SK-N-SH (cell line): ENCODE measurements around the gene ZNF804B. TPM values are rescaled to one million over a fixed set of nuclear protein-coding genes. Genes with fewer than 3 reads are reported as not detected.
"Not testable (repeated sequence)": the region's sequence is repeated elsewhere in the genome, so short reads cannot be mapped to it uniquely, and the experiment has no call there.

ENCODE experiments used
- CTCF ChIA-PET: fragments of 300-600, 350-600 bp; formaldehyde crosslinking; extraction: SDS; loops from one replicate; lab custom pipeline; 2021; lab: Yijun Ruan, JAX
- POLR2A ChIA-PET: fragments of 350-600 bp; sonication (Branson Sonifier 250); formaldehyde crosslinking; extraction: SDS; loops from one replicate; lab custom pipeline; 2020; ENCODE audit warnings: antibody characterized with exemption, inconsistent platforms; lab: Yijun Ruan, JAX
- DNase-seq: peaks from one replicate; pipeline ENCODE4 v3.0.0; 2012
- H2AFZ ChIP-seq: fragments of 200-600 bp; sonication (generic); 2 replicates; pipeline ENCODE4 v1.8.1; 2016; ENCODE audit warnings: antibody characterized with exemption, mild to moderate bottlenecking, low read depth
- H3F3A ChIP-seq: fragments of 200-600 bp; sonication (generic); replicated peaks from 2 replicates; pipeline ENCODE3; 2016; ENCODE audit warnings: antibody characterized with exemption, mild to moderate bottlenecking; ENCODE audit not compliant: insufficient read depth
- H3K27ac ChIP-seq, 2 experiments: fragments of 200-500 bp in 1 of 2; fragments of 200-600 bp in 1 of 2; sonication (Bioruptor generic) in 1 of 2; sonication (generic), shearing (Covaris generic) in 1 of 2; 2 replicates each; pipeline versions ENCODE4 v1.5.1 to v1.6.1; 2014 to 2016; ENCODE audit warnings: low read depth in 2 of 2, inconsistent platforms in 1 of 2, low read length in 1 of 2, mild to moderate bottlenecking in 1 of 2, mixed read lengths in 1 of 2
- H3K27me3 ChIP-seq: fragments of 200-600 bp; sonication (generic), shearing (Covaris generic); 2 replicates; pipeline ENCODE4 v1.6.1; 2016; ENCODE audit warnings: mixed run types; ENCODE audit not compliant: insufficient read depth
- H3K36me3 ChIP-seq, 2 experiments: fragments of 200-500 bp in 1 of 2; fragments of 200-600 bp in 1 of 2; sonication (Bioruptor generic) in 1 of 2; sonication (generic) in 1 of 2; replicated peaks in 1 of 2; 2 replicates each; pipeline versions ENCODE3 to v1.5.1; 2014 to 2016; ENCODE audit warnings: low read length in 1 of 2, mild to moderate bottlenecking in 1 of 2; ENCODE audit not compliant: insufficient read depth in 2 of 2, control insufficient read depth in 1 of 2
- H3K4me1 ChIP-seq, 2 experiments: fragments of 200-500 bp in 1 of 2; fragments of 200-600 bp in 1 of 2; sonication (Bioruptor generic) in 1 of 2; sonication (generic), shearing (Covaris generic) in 1 of 2; 2 replicates each; pipeline versions ENCODE4 v1.5.1 to v1.6.1; 2014 to 2016; ENCODE audit warnings: low read depth in 1 of 2, low read length in 1 of 2, mixed run types in 1 of 2; ENCODE audit not compliant: insufficient read depth in 2 of 2, control insufficient read depth in 1 of 2
- H3K4me2 ChIP-seq: fragments of 200-600 bp; sonication (generic), shearing (Covaris generic); 2 replicates; pipeline ENCODE4 v1.6.1; 2017; ENCODE audit warnings: mixed run types
- H3K4me3 ChIP-seq, 2 experiments: fragments of 200-500 bp in 1 of 2; fragments of 200-600 bp in 1 of 2; sonication (Bioruptor generic) in 1 of 2; sonication (generic), shearing (Covaris generic) in 1 of 2; 2 replicates each; pipeline versions ENCODE4 v1.5.1 to v1.8.1; 2014 to 2016; ENCODE audit warnings: low read depth in 2 of 2, inconsistent platforms in 1 of 2, low read length in 1 of 2, mild to moderate bottlenecking in 1 of 2, mixed read lengths in 1 of 2, moderate library complexity in 1 of 2
- H3K79me2 ChIP-seq: fragments of 200-600 bp; sonication (generic); 2 replicates; pipeline ENCODE4 v1.8.1; 2017; ENCODE audit warnings: mild to moderate bottlenecking; ENCODE audit not compliant: insufficient read depth
- H3K9ac ChIP-seq: fragments of 200-600 bp; sonication (generic); 2 replicates; pipeline ENCODE4 v1.6.1; 2017; ENCODE audit warnings: mixed run types
- H3K9me2 ChIP-seq: fragments of 200-600 bp; sonication (generic); 2 replicates; pipeline ENCODE4 v1.6.1; 2017; ENCODE audit warnings: mixed run types
- H3K9me3 ChIP-seq: fragments of 200-600 bp; sonication (generic); 2 replicates; pipeline ENCODE4 v1.6.1; 2017; ENCODE audit warnings: mixed run types, mild to moderate bottlenecking, moderate library complexity
- H4K20me1 ChIP-seq: fragments of 200-600 bp; sonication (generic); 2 replicates; pipeline ENCODE4 v1.6.1; 2017; ENCODE audit warnings: mild to moderate bottlenecking, mixed run types; ENCODE audit not compliant: insufficient read depth
- EP300 ChIP-seq, 2 experiments: IDR thresholded peaks; 2 replicates each; pipeline versions ENCODE4 v1.4.0 to v1.6.1; 2012; ENCODE audit warnings: borderline replicate concordance in 1 of 2, low read depth in 1 of 2, low read length in 1 of 2
- FOSL2 ChIP-seq: IDR thresholded peaks from 2 replicates; pipeline ENCODE4 v1.4.0; 2012; ENCODE audit warnings: low read depth, mild to moderate bottlenecking, moderate library complexity, borderline replicate concordance
- FOXJ3 ChIP-seq: sonication (generic); formaldehyde crosslinking; IDR thresholded peaks from 2 replicates; pipeline ENCODE4 v1.5.1; 2020; ENCODE audit warnings: mild to moderate bottlenecking, missing genetic modification reagents
- FOXM1 ChIP-seq: IDR thresholded peaks from 2 replicates; pipeline ENCODE4 v1.4.0; 2012; ENCODE audit warnings: low read depth, mild to moderate bottlenecking
- JUND ChIP-seq: IDR thresholded peaks from 2 replicates; pipeline ENCODE4 v1.4.0; 2012
- MEF2A ChIP-seq: IDR thresholded peaks from 2 replicates; pipeline ENCODE4 v1.4.0; 2012; ENCODE audit warnings: low read depth, borderline replicate concordance
- MXI1 ChIP-seq: IDR thresholded peaks from 2 replicates; pipeline ENCODE4 v1.6.1; 2012; ENCODE audit warnings: mild to moderate bottlenecking, low read depth, low read length, improper control_type of control experiment
- NFIC ChIP-seq: IDR thresholded peaks from 2 replicates; pipeline ENCODE4 v1.4.0; 2012; ENCODE audit warnings: borderline replicate concordance
- RCOR1 ChIP-seq: fragments of 150-350 bp; IDR thresholded peaks from 2 replicates; pipeline ENCODE4 v1.6.1; 2017; ENCODE audit warnings: antibody characterized with exemption, low read length
- RXRA ChIP-seq: IDR thresholded peaks from 2 replicates; pipeline ENCODE4 v1.4.0; 2012; ENCODE audit warnings: low read depth, mild to moderate bottlenecking, borderline replicate concordance
- SIN3A ChIP-seq: IDR thresholded peaks from 2 replicates; pipeline ENCODE4 v1.6.1; 2012; ENCODE audit warnings: low read depth, mild to moderate bottlenecking, low read length, moderate library complexity, borderline replicate concordance
- SMC3 ChIP-seq: IDR thresholded peaks from 2 replicates; pipeline ENCODE4 v1.6.1; 2012; ENCODE audit warnings: low read depth, low read length, improper control_type of control experiment
- TEAD4 ChIP-seq: IDR thresholded peaks from 2 replicates; pipeline ENCODE4 v1.4.0; 2012; ENCODE audit warnings: mild to moderate bottlenecking, borderline replicate concordance; ENCODE audit not compliant: insufficient read depth
- YY1 ChIP-seq: IDR thresholded peaks from 2 replicates; pipeline ENCODE4 v1.4.0; 2012; ENCODE audit warnings: low read depth, mild to moderate bottlenecking
- WGBS: methylation state at CpG from one replicate; pipeline ENCODE4 v1.1.6; 2017; ENCODE audit warnings: low lambda C conversion rate; 5-methylcytosine and 5-hydroxymethylcytosine counted together
- polyA plus RNA-seq, 3 experiments: library from polyadenylated mRNA; depleted of rRNA; stranded (reverse); fragments of >200 nt; gene quantifications; 2 replicates each; pipeline ENCODE4 v1.2.3, GENCODE V29; 2012
- TF ChIP-seq, protein P1 (sequence below): fragments of 200-600 bp; sonication (generic); IDR thresholded peaks from 2 replicates; pipeline ENCODE4 v1.6.1; 2017; ENCODE audit warnings: antibody characterized with exemption, mild to moderate bottlenecking, moderate library complexity
- TF ChIP-seq, protein P2 (sequence below): IDR thresholded peaks from 2 replicates; pipeline ENCODE4; 2012
- TF ChIP-seq, protein P3 (sequence below): IDR thresholded peaks from 2 replicates; pipeline ENCODE4 v1.4.0; 2012; ENCODE audit warnings: low read depth

The ZNF804B gene
- polyA plus RNA-seq, 1 of the 3 experiments (the other 2 are of a cell fraction) = not detected

DNA sequence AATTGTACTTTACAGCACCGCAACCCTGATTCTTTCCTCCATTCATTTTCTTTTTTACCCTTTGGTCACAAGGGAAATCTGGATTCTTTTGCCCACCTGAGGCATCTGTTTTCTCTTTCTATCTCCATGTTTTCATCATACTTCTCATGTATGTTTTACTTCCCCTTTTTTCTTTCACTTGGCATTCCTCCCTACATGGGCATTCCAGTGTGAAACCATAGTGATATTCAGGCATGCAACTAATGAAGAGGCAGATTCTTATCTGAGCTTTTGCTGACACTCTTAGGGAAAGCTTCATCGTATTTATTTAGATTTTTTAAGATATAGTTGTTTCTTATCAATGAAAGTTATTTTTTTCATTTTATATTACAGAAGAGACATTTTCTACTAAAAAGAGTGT lies 441.3 kb downstream of the ZNF804B start:
- Histone ChIP-seq H3K9me3 (no peaks in the 10 kb centered on the region), H4K20me1 (no peaks in the 10 kb centered on the region), H3K4me3 (no peak overlapping the region), H3K27me3 (no peaks in the 10 kb centered on the region), H3K36me3 (no peaks in the 10 kb centered on the region), H2AFZ (no peak overlapping the region), H3K4me2 (no peak overlapping the region), H3K27ac (no peak overlapping the region), H3F3A (no peaks in the 10 kb centered on the region), H3K79me2 (no peaks in the 10 kb centered on the region), H3K9me2 (no peaks in the 10 kb centered on the region), H3K9ac (no peak overlapping the region), H3K4me1 (no peaks in the 10 kb centered on the region; a peak in 1 of 4 replicates)
- WGBS = 19% methylated on average over 2 of the region's 2 CpGs
- TF ChIP-seq, protein P1, sequence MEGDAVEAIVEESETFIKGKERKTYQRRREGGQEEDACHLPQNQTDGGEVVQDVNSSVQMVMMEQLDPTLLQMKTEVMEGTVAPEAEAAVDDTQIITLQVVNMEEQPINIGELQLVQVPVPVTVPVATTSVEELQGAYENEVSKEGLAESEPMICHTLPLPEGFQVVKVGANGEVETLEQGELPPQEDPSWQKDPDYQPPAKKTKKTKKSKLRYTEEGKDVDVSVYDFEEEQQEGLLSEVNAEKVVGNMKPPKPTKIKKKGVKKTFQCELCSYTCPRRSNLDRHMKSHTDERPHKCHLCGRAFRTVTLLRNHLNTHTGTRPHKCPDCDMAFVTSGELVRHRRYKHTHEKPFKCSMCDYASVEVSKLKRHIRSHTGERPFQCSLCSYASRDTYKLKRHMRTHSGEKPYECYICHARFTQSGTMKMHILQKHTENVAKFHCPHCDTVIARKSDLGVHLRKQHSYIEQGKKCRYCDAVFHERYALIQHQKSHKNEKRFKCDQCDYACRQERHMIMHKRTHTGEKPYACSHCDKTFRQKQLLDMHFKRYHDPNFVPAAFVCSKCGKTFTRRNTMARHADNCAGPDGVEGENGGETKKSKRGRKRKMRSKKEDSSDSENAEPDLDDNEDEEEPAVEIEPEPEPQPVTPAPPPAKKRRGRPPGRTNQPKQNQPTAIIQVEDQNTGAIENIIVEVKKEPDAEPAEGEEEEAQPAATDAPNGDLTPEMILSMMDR = no peak
- TF ChIP-seq FOXM1 = no peak
- TF ChIP-seq FOXJ3 (CRISPR knock-in tag) = no peak
- TF ChIP-seq SIN3A = no peak
- no peak for TF ChIP-seq SMC3
- TF ChIP-seq EP300 (IDR thresholded peaks at IDR 0.05; ENCODE audit: borderline replicate concordance in 1 of 2, low read depth in 1 of 2, low read length in 1 of 2) = no peak
- no peak for TF ChIP-seq MXI1
- TF ChIP-seq, protein P2, sequence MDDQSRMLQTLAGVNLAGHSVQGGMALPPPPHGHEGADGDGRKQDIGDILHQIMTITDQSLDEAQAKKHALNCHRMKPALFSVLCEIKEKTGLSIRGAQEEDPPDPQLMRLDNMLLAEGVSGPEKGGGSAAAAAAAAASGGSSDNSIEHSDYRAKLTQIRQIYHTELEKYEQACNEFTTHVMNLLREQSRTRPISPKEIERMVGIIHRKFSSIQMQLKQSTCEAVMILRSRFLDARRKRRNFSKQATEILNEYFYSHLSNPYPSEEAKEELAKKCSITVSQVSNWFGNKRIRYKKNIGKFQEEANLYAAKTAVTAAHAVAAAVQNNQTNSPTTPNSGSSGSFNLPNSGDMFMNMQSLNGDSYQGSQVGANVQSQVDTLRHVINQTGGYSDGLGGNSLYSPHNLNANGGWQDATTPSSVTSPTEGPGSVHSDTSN = no peak
- TF ChIP-seq MEF2A = no peak
- no peak for TF ChIP-seq JUND
- TF ChIP-seq TEAD4 = no peak
- TF ChIP-seq RXRA = no peak
- TF ChIP-seq, protein P3, sequence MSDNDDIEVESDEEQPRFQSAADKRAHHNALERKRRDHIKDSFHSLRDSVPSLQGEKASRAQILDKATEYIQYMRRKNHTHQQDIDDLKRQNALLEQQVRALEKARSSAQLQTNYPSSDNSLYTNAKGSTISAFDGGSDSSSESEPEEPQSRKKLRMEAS = no peak
- ChIA-PET CTCF (no interaction called here), POLR2A (no interaction called here)
- DNase-seq = no peak

DNA sequence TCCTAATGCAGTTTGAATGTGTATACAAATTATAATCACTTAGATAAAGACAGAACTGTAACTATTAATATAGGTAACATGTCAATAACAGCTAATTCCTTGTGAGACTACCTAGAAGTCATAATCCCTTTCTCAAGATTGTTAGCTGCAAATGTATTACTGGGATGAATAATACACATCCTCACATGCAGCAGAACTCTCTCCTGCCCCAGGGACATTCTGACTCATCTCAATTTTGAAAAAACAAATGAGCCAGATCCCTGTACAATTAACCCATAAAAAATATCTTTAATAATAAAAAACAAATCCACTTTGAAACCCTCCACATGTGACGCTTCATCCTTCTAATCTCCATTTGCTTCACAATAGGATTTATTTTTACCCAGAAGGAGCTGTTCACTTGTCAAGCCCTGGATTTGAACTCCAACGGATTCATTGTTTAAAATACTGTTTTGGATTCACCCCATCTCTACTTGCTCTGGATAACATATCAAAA lies 464.4 kb downstream of the ZNF804B start:
- no peak for DNase-seq
- POLR2A ChIA-PET = no interaction called here
- no peak overlapping the region for H3K9ac ChIP-seq

DNA sequence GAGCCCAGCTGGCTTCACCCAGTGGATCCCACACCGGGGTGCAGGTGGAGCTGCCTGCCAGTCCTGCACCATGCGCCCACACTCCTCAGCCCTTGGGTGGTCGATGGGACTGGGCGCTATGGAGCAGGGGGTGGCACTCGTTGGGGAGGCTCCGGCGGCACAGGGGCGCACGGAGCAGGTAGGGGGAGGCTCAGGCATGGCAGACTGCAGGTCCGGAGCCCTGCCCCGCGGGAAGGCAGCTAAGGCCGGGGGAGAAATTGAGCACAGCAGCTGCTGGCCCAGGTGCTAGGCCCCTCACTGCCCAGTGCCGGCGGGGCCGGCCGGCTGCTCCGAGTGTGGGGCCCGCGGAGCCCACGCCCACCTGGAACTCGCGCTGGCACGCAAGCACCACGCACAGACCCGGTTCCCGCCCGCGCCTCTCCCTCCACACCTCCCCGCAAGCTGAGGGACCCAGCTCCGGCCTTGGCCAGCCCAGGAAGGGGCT lies 469.2 kb downstream of the ZNF804B start:
- H3K79me2 ChIP-seq, H3K4me2 ChIP-seq, H3K4me1 ChIP-seq, H4K20me1 ChIP-seq, H3K36me3 ChIP-seq, POLR2A ChIA-PET, H3F3A ChIP-seq, H2AFZ ChIP-seq, H3K9me3 ChIP-seq, H3K4me3 ChIP-seq, H3K9me2 ChIP-seq, DNase-seq, H3K9ac ChIP-seq, H3K27ac ChIP-seq, H3K27me3 ChIP-seq: not testable (repeated sequence)
- CTCF ChIA-PET = interaction anchor here (0.7 kb wide), 1 partner anchor 181 kb away, joined by 3 read pairs; no protein-coding TSS in a partner anchor
- 60% methylated on average over 10 of the region's 31 CpGs for WGBS

More for the DNA sequence above, 464.4 kb downstream of the ZNF804B start:
- H3K79me2 ChIP-seq = no peaks in the 10 kb centered on the region
- no peaks in the 10 kb centered on the region for H3K9me3 ChIP-seq
- H3K4me1 ChIP-seq = no peaks in the 10 kb centered on the region
- no peak overlapping the region for H2AFZ ChIP-seq
- no peaks in the 10 kb centered on the region for H3K36me3 ChIP-seq
- no peak overlapping the region for H3K4me2 ChIP-seq
- no peaks in the 10 kb centered on the region for H3F3A ChIP-seq
- 18% methylated on average over 2 of the region's 2 CpGs for WGBS
- no peak for TF ChIP-seq NFIC
- TF ChIP-seq FOSL2 = no peak
- TF ChIP-seq, protein P1 = no peak
- TF ChIP-seq SIN3A = no peak
- TF ChIP-seq EP300 (IDR thresholded peaks at IDR 0.05; ENCODE audit: borderline replicate concordance in 1 of 2, low read depth in 1 of 2, low read length in 1 of 2) = no peak
- no peak for TF ChIP-seq MXI1
- no peak for TF ChIP-seq RCOR1
- TF ChIP-seq FOXJ3 (CRISPR knock-in tag) = no peak
- TF ChIP-seq YY1 = no peak
- CTCF ChIA-PET = interaction anchor here (1.1 to 1.6 kb wide), 3 partner anchors 13 to 117 kb away, joined by 3 to 4 read pairs (median 3); no protein-coding TSS in a partner anchor
- H3K27ac ChIP-seq = no peak overlapping the region
- H3K9me2 ChIP-seq = peaks cover 5% of the 10 kb centered on the region
- no peak overlapping the region for H3K4me3 ChIP-seq
- H3K27me3 ChIP-seq = no peaks in the 10 kb centered on the region
- no peaks in the 10 kb centered on the region for H4K20me1 ChIP-seq
